Activated CD4-positive, alpha-beta T cell treated with anti-CD3 and anti-CD28 coated beads, Interleukin-2, amount 50 U/mL, for 24 hours (primary cell): ENCODE data around the gene AMACR.

Experiments
- DNase-seq, 2 donors: peaks; one replicate each; pipeline ENCODE4 v3.0.0-alpha.2; 2020; ENCODE audit warnings: low read depth in 1 of 2, low spot score in 1 of 2

The AMACR gene

GRCh38 chr5:34007621-34008600, at the start of gene AMACR:
AMACR (minus strand) TSS chr5:34008050; CDS start chr5:34008019, 31 bp downstream.
- DNase-seq, result peak; percentile 63 to 85

GRCh38 chr5:34057569-34057968, 49.7 kb upstream of the AMACR start:
- DNase-seq, result no peak

- no peak for DNase-seq
These were observed 49.3 kb upstream of the AMACR start for GRCh38 chr5:34057118-34057517.

GRCh38 chr5:34055667-34056066, 47.8 kb upstream of the AMACR start:
- DNase-seq, result no peak

- no peak for DNase-seq
These were observed 46.5 kb upstream of the AMACR start for GRCh38 chr5:34054400-34054729.

- no peak for DNase-seq
These were observed 45.9 kb upstream of the AMACR start for GRCh38 chr5:34053571-34054399.

GRCh38 chr5:34053133-34053532, 45.3 kb upstream of the AMACR start:
- no peak for DNase-seq

GRCh38 chr5:34051374-34051980, 43.6 kb upstream of the AMACR start:
- DNase-seq, result no peak

GRCh38 chr5:34047774-34048572, 40.1 kb upstream of the AMACR start:
- no peak for DNase-seq

GRCh38 chr5:34047143-34047542, 39.3 kb upstream of the AMACR start:
- DNase-seq, result no peak

- DNase-seq, result no peak
These were observed 38.1 kb upstream of the AMACR start for GRCh38 chr5:34045996-34046395.

- DNase-seq, result no peak
These were observed 37.2 kb upstream of the AMACR start for GRCh38 chr5:34045023-34045422.

GRCh38 chr5:34043099-34043876, 35.4 kb upstream of the AMACR start, which contains the start of gene C1QTNF3:
C1QTNF3 (minus strand) TSS chr5:34043213; CDS start chr5:34043125, 88 bp downstream.
- no peak for DNase-seq

- DNase-seq, result no peak
These were observed 34.5 kb upstream of the AMACR start for GRCh38 chr5:34042321-34042720.

GRCh38 chr5:34041247-34041972, 33.6 kb upstream of the AMACR start:
- no peak for DNase-seq

- DNase-seq, result no peak
These were observed 32.6 kb upstream of the AMACR start for GRCh38 chr5:34040472-34040871.

- no peak for DNase-seq
These were observed 31.7 kb upstream of the AMACR start for GRCh38 chr5:34039398-34040157.

- no peak for DNase-seq
These were observed 31.0 kb upstream of the AMACR start for GRCh38 chr5:34038838-34039237.

- no peak for DNase-seq
These were observed 30.5 kb upstream of the AMACR start for GRCh38 chr5:34038390-34038789.
